ENCODE measurements around the gene FRY.
A peak's percentile ranks its signal among the peaks of the same experiment; 100 is the strongest.

FRY gene

GRCh38 chr13:32134241-32135055 is 102.9 kb downstream of the FRY start:
- DNase-seq (ENCODE audit: low spot score) = no peak

GRCh38 chr13:32135056-32135390 is 103.4 kb downstream of the FRY start:
- DNase-seq (ENCODE audit: low spot score) = no peak

GRCh38 chr13:32135655-32136054 is 104.1 kb downstream of the FRY start:
- no peak for DNase-seq (ENCODE audit: low spot score)

- no peak for DNase-seq (ENCODE audit: low spot score)
These were observed 104.5 kb downstream of the FRY start for GRCh38 chr13:32136061-32136460.

GRCh38 chr13:32136716-32137115 is 105.1 kb downstream of the FRY start:
- DNase-seq (ENCODE audit: low spot score) = no peak

GRCh38 chr13:32139251-32139650 is 107.7 kb downstream of the FRY start:
- DNase-seq (ENCODE audit: low spot score) = no peak

- DNase-seq (ENCODE audit: low spot score) = no peak
These were observed 108.5 kb downstream of the FRY start for GRCh38 chr13:32140109-32140508.

GRCh38 chr13:32141462-32141861 is 109.9 kb downstream of the FRY start:
- DNase-seq (ENCODE audit: low spot score) = no peak

GRCh38 chr13:32142115-32142514 is 110.5 kb downstream of the FRY start:
- no peak for DNase-seq (ENCODE audit: low spot score)

- DNase-seq (ENCODE audit: low spot score) = peak; percentile 43
These were observed 111.4 kb downstream of the FRY start for GRCh38 chr13:32142956-32143375.

- no peak for DNase-seq (ENCODE audit: low spot score)
These were observed 115.6 kb downstream of the FRY start for GRCh38 chr13:32147193-32147592.

- DNase-seq (ENCODE audit: low spot score) = no peak
These were observed 116.4 kb downstream of the FRY start for GRCh38 chr13:32147976-32148375.

- no peak for DNase-seq (ENCODE audit: low spot score)
These were observed 118.7 kb downstream of the FRY start for GRCh38 chr13:32150239-32150638.

GRCh38 chr13:32150794-32151193 is 119.2 kb downstream of the FRY start:
- no peak for DNase-seq (ENCODE audit: low spot score)

- no peak for DNase-seq (ENCODE audit: low spot score)
These were observed 119.7 kb downstream of the FRY start for GRCh38 chr13:32151240-32151639.

- no peak for DNase-seq (ENCODE audit: low spot score)
These were observed 121.5 kb downstream of the FRY start for GRCh38 chr13:32153056-32153455.

GRCh38 chr13:32159137-32159869 is 127.7 kb downstream of the FRY start:
- DNase-seq (ENCODE audit: low spot score) = no peak

GRCh38 chr13:32162395-32163005 is 130.9 kb downstream of the FRY start:
- DNase-seq (ENCODE audit: low spot score) = no peak

GRCh38 chr13:32164622-32165268 is 133.2 kb downstream of the FRY start:
- peak; percentile 47 for DNase-seq (ENCODE audit: low spot score)

GRCh38 chr13:32165796-32166195 is 134.2 kb downstream of the FRY start:
- no peak for DNase-seq (ENCODE audit: low spot score)

- DNase-seq (ENCODE audit: low spot score) = no peak
These were observed 136.6 kb downstream of the FRY start for GRCh38 chr13:32168131-32168530.

- no peak for DNase-seq (ENCODE audit: low spot score)
These were observed 139.3 kb downstream of the FRY start for GRCh38 chr13:32170841-32171240.

- DNase-seq (ENCODE audit: low spot score) = no peak
These were observed 142.3 kb downstream of the FRY start for GRCh38 chr13:32173881-32174280.

All from HuH-7 (cell line).